Mesodermal cell (in vitro differentiated cells): ENCODE measurements around the gene DEAF1. TPM values are rescaled to one million over a fixed set of nuclear protein-coding genes. Genes with fewer than 3 reads are reported as not detected.
"Not testable (repeated sequence)": the region's sequence is repeated elsewhere in the genome, so short reads cannot be mapped to it uniquely, and the experiment has no call there.

Source experiments
- H3K27ac ChIP-seq: 2 replicates; pipeline ENCODE4 v1.7.0; 2013; ENCODE audit warnings: mild to moderate bottlenecking, low read depth, low read length, moderate library complexity; ENCODE audit not compliant: severe bottlenecking
- H3K36me3 ChIP-seq: 2 replicates; pipeline ENCODE4 v1.7.1; 2013; ENCODE audit warnings: mild to moderate bottlenecking, low read length, moderate library complexity; ENCODE audit not compliant: control insufficient read depth, insufficient read depth
- H3K4me1 ChIP-seq: one replicate; pipeline ENCODE4 v1.7.1; 2013; ENCODE audit warnings: mild to moderate bottlenecking, low read length; ENCODE audit not compliant: insufficient read depth, control insufficient read depth, poor library complexity, severe bottlenecking
- H3K4me3 ChIP-seq: 2 replicates; pipeline ENCODE4 v1.7.0; 2013; ENCODE audit warnings: low read length, control low read depth, mild to moderate bottlenecking; ENCODE audit not compliant: insufficient read depth, poor library complexity, severe bottlenecking; ENCODE audit errors: extremely low read depth
- H3K9me3 ChIP-seq: 2 replicates; pipeline ENCODE4 v1.7.1; 2013; ENCODE audit warnings: mild to moderate bottlenecking, low read length, moderate library complexity; ENCODE audit not compliant: control insufficient read depth
- WGBS, 2 experiments: methylation state at CpG; one replicate each; pipeline ENCODE4 v1.1.5; 2013; ENCODE audit warnings: missing lambda C conversion rate in 2 of 2; ENCODE audit not compliant: insufficient coverage in 2 of 2; 5-methylcytosine and 5-hydroxymethylcytosine counted together
- polyA plus RNA-seq, 2 experiments: library from polyadenylated mRNA; stranded (reverse); fragments of 50-300 nt; gene quantifications; one replicate each; pipeline ENCODE4 v1.2.3, GENCODE V29; 2013

DEAF1 gene, protein sequence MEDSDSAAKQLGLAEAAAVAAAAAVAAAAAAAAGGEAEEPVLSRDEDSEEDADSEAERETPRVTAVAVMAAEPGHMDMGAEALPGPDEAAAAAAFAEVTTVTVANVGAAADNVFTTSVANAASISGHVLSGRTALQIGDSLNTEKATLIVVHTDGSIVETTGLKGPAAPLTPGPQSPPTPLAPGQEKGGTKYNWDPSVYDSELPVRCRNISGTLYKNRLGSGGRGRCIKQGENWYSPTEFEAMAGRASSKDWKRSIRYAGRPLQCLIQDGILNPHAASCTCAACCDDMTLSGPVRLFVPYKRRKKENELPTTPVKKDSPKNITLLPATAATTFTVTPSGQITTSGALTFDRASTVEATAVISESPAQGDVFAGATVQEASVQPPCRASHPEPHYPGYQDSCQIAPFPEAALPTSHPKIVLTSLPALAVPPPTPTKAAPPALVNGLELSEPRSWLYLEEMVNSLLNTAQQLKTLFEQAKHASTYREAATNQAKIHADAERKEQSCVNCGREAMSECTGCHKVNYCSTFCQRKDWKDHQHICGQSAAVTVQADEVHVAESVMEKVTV
- polyA plus RNA-seq (2013, experiment 1 of 2) = 53.4 TPM
- polyA plus RNA-seq (2013, experiment 2 of 2) = 38.1 TPM

DNA sequence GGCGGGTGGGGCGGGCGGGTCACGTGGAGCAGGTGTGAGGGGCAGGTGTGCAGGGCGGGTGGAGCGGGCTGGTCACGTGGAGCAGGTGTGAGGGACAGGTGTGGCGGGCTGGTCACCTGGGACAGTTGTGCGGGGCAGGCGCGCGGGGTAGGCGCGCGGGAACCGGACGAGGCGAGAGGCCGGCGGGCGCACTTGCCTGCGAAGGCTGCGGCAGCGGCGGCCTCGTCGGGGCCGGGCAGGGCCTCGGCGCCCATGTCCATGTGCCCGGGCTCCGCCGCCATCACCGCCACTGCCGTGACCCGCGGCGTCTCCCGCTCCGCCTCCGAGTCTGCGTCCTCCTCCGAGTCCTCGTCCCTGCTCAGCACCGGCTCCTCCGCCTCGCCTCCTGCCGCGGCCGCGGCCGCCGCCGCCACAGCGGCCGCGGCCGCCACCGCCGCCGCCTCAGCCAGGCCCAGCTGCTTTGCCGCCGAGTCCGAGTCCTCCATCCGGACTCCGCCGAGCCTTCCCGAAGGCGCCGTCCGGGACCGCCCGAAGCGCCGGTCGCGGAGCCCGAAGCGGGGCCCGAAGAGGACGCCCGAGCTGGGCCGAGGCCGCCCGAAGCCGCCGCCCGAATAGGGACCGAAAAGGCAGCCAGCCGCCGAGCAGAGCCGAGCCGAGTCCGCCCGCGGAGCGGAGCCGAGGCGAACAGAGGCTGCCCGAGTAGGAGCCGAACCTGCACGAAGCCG is at the start of gene DEAF1:
Gene DEAF1, minus strand, starts transcription at position 660 of the 725 bp plus-strand sequence. Its CDS starts 175 bp downstream, at position 485.
- Histone ChIP-seq H3K27ac (peak within 1 kb of the TSS; percentile 99), H3K36me3 (peaks cover 20% of the 10 kb centered on the region), H3K4me3 (peak within 1 kb of the TSS; percentile 98), H3K9me3 (no peaks in the 10 kb centered on the region), H3K4me1 (peaks cover 49% of the 10 kb centered on the region)
- 4 to 5% methylated on average over 79 to 95 of the region's 103 CpGs for WGBS, 2 experiments

DNA sequence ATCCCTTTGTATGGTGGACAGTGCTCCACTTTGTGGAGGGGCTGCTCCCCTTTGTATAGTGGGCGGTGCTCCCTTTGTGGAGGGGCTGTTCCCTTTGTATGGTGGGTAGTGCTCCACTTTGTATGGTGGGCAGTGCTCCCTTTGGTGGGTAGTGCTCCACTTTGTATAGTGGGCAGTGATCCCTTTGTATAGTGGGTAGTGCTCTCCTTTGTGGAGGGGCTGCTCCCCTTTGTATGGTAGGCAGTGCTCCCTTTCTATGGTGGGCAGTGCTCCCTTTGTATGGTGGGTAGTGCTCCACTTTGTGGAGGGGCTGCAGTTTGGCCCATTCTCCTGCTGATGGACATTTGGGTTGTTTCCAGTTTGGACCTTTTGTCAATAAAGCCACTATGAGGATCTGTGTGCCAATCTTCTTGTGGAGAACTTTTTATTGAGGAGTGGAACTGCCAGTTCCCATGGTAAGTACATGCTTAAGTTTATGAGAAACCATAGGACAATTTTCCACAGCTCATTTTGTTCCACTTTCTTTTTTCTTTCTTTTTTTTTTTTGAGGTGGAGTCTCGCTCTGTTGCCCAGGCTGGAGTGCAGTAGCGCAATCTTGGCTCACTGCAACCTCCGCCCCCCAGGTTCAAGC is 47.7 kb upstream of the DEAF1 start:
- H3K27ac ChIP-seq = no peak overlapping the region
- WGBS, 2 experiments = no CpG with 5 or more reads among the region's 4 CpGs

DNA sequence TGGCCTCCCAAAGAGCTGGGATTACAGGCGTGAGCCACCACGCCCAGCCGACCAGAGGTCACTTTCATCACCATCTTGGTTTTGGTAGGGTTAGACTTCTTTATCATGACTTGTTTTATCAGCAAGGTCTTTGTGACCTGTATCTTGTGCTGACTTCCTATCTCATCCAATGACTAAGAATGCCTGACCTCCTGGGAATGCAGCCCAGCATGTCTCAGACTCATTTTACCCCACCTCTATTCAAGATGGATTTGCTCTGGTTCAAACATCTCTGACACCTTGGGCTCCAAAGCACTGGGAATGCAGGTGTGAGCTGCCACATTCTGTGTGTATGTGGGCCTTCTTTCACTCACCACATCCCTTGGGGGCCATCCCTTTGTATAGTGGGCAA is 47.1 kb upstream of the DEAF1 start:
- Histone ChIP-seq H3K36me3 (no peaks in the 10 kb centered on the region), H3K27ac (no peak overlapping the region), H3K9me3 (no peaks in the 10 kb centered on the region), H3K4me1 (peaks cover 4% of the 10 kb centered on the region), H3K4me3 (no peak overlapping the region)
- WGBS, 2 experiments = 93% methylated on average over 3 of the region's 3 CpGs; no CpG with 5 or more reads in 1 of the 2 experiments

More for the DNA sequence above, 47.7 kb upstream of the DEAF1 start:
- H3K4me1 ChIP-seq = peaks cover 4% of the 10 kb centered on the region
- H3K36me3 ChIP-seq = no peaks in the 10 kb centered on the region
- H3K4me3 ChIP-seq = no peak overlapping the region
- H3K9me3 ChIP-seq = no peaks in the 10 kb centered on the region

DNA sequence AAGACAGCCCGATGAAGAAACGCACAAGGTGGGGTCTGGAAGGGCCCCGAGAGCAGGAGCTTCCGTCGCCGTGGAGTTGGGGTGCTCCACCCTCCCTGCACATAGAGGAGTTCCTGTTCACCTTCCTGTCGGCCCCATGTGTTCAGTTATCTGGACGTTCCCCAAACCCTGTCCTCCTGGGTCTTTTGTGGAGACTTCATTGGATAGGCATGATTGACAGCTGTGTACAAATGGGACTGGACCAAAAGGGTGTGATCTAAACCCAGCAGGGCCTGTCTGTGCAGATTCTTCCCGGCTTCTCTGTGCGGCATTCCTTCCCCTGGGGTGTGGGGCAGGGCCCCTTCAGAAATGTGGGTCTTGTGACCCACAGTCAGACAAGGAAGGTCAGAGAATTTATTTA is 42.9 kb upstream of the DEAF1 start:
- H3K27ac ChIP-seq, H3K4me3 ChIP-seq, H3K9me3 ChIP-seq, H3K4me1 ChIP-seq, H3K36me3 ChIP-seq: not testable (repeated sequence)
- WGBS, 2 experiments = 80 to 89% methylated on average over 10 of the region's 10 CpGs

DNA sequence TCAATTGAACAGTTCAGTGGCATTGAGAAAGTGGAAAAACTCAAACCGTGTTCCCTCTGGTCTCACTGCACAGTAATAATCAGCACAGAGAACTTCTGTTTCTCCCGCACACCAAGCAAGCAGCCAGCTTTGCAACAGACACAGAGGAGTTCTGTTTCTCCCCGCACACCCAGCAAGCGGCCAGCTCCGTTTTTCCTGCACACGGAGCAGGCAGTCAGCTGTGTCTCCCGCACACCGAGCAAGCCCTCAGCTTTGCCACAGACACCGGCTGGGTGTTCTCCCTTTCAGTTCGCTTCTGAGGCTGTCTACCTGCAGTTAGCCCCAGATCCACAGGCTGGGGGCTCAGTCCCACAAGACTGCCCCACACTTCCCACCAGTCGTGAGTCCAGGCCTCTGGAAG is 42.3 kb upstream of the DEAF1 start:
- Histone ChIP-seq H3K4me3 (no peak overlapping the region), H3K4me1 (peaks cover 4% of the 10 kb centered on the region), H3K36me3 (no peaks in the 10 kb centered on the region), H3K9me3 (no peaks in the 10 kb centered on the region), H3K27ac (no peak overlapping the region)
- 86 to 94% methylated on average over 7 to 10 of the region's 11 CpGs for WGBS, 2 experiments

DNA sequence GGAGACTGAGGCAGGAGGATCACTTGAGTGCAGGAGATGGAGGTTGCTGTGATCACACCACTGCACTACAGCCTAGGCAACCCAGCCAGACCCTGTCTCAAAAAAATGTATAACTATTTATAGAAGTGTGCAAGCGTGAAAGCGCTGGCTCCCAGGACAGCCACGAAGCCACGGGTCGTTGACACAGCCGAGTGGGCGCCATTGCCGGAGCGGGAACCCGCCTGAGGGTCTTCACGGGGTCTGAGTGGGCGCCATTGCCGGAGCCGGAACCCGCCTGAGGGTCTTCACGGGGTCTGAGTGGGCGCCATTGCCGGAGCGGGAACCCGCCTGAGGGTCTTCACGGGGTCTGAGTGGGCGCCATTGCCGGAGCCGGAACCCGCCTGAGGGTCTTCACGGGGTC is 39.5 kb upstream of the DEAF1 start:
- H3K4me1 ChIP-seq, H3K36me3 ChIP-seq, H3K9me3 ChIP-seq, H3K27ac ChIP-seq, H3K4me3 ChIP-seq: not testable (repeated sequence)
- 100% methylated on average over 6 to 8 of the region's 26 CpGs for WGBS, 2 experiments

DNA sequence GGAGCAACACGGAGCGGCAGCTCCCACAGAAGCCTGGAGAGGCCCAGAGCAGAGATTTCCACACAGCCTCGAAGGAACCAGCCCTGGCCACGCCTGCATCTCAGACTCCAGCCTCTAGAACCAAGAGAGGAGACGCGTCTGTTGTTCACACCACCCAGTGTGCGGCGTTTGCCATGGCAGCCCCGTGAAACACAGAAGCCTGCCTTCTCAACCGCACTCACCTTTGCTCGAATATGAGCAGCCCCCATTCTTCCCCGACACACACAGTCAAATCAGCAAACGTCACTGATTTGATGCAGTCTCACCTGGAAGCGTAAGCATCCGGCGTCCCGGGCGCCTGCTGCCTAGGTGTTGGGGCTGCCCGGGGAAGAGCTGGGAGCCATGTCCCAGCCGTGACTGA is 38.0 kb upstream of the DEAF1 start:
- 91 to 93% methylated on average over 20 of the region's 20 CpGs for WGBS, 2 experiments
- Histone ChIP-seq H3K4me3 (no peak overlapping the region), H3K27ac (no peak overlapping the region), H3K36me3 (no peaks in the 10 kb centered on the region), H3K4me1 (peaks cover 1% of the 10 kb centered on the region), H3K9me3 (no peaks in the 10 kb centered on the region)

DNA sequence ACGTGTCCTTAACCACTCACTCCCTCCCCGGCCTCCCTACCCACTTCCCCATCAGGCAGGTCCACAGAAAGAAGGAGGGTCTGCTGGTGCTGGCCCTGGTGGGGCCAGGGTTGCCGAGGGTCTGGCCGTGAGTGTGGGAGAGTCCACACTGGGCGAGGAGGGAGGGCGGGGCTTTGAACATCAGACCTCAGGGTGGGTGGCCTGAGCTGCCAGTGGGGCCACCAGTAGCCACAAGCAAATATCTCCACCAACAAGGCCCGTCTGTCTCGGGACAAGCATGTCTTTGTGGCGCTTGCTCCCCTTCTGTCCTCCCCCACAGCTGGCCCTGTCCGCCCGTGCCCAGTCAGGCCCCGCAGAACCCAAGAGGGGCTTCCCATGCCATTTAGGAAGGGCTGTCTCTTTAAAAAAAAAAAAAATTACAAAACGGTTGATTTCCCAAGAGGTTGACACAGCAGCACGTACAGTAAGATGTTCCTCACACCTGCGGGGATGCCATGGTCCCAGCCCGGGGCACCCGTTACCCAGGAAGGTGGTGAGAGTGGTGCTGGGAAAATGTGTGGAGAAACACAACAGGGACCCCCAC is 34.6 kb upstream of the DEAF1 start:
- Histone ChIP-seq H3K9me3 (no peaks in the 10 kb centered on the region), H3K4me1 (no peaks in the 10 kb centered on the region), H3K36me3 (no peaks in the 10 kb centered on the region), H3K4me3 (no peak overlapping the region), H3K27ac (no peak overlapping the region)
- WGBS, 2 experiments = 85 to 90% methylated on average over 7 to 12 of the region's 17 CpGs

DNA sequence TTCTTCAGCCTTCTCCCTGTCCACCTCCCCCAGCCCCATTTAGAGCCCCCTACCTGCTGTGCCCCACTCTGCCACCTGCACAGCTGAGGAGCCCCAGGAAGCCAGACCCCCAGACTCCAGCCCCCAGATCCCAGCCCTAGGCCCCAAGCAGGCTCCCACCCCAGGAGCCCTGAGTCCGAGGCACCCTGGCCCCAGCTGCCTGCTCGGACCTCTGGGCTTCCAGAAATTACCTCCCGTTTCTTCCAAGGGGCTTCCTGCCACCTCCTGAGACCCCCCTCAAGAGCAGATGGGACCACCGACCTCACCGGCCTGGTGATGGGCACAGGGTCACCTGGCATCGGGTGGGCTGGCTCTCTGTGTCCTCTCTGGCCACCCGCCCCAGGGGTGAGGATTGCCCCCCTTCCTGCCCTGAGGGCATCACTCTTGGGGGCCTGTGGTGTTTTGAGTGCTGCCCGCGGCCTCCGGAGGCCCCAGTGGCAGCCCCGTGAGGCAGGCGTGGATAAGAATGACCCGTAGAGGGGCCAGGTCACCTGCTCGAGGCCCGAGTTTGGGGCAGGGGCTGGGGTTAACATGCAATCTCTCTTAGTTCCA is 34.0 kb upstream of the DEAF1 start:
- Histone ChIP-seq H3K4me3 (no peak overlapping the region), H3K27ac (no peak overlapping the region), H3K9me3 (no peaks in the 10 kb centered on the region), H3K4me1 (no peaks in the 10 kb centered on the region), H3K36me3 (no peaks in the 10 kb centered on the region)
- 94% methylated on average over 8 to 15 of the region's 15 CpGs for WGBS, 2 experiments
